A673 (cell line): ENCODE measurements around the gene UCK2. TPM values are rescaled to one million over a fixed set of nuclear protein-coding genes. Genes with fewer than 3 reads are reported as not detected.

Experiments used
- BruUV-seq: library from RNA; stranded (reverse); fragments of 400-500 nt; replicated peaks from 2 replicates; lab custom pipeline; 2021; lab: Mats Ljungman, UMichigan
- CTCF ChIA-PET: fragments of 300-600 bp; sonication (Branson Sonifier 250); formaldehyde crosslinking; loops from one replicate; lab custom pipeline; 2022; ENCODE audit warnings: antibody characterized with exemption; lab: Charles Lee
- POLR2A ChIA-PET: fragments of 300-600 bp; sonication (Branson Sonifier 250); formaldehyde crosslinking; loops from one replicate; lab custom pipeline; 2022; ENCODE audit warnings: antibody characterized with exemption; ENCODE audit not compliant: low non-redundant PET; lab: Charles Lee
- DNase-seq: peaks from one replicate; pipeline ENCODE4 v3.0.0-alpha.2; 2015; ENCODE audit warnings: low spot score
- H3K27ac ChIP-seq: fragments of 200-600 bp; sonication (generic); 2 replicates; pipeline ENCODE4 v1.5.1; 2016; ENCODE audit warnings: mixed run types, low read depth, mild to moderate bottlenecking, mixed read lengths, antibody characterized with exemption, low read length; ENCODE audit not compliant: poor library complexity, severe bottlenecking
- H3K27me3 ChIP-seq: fragments of 200-600 bp; sonication (generic); replicated peaks from 2 replicates; pipeline ENCODE4 v1.6.1; 2017; ENCODE audit warnings: mixed run types, low read depth, mild to moderate bottlenecking, mixed read lengths, antibody characterized with exemption, low read length; ENCODE audit not compliant: insufficient read depth, poor library complexity
- H3K36me3 ChIP-seq: fragments of 200-600 bp; sonication (generic); 2 replicates; pipeline ENCODE4 v1.6.1; 2016; ENCODE audit warnings: mixed run types, mild to moderate bottlenecking, mixed read lengths, antibody characterized with exemption, low read length; ENCODE audit not compliant: insufficient read depth, poor library complexity, severe bottlenecking
- H3K4me1 ChIP-seq: fragments of 200-600 bp; sonication (generic); 2 replicates; pipeline ENCODE4 v1.6.1; 2017; ENCODE audit warnings: mixed run types, mild to moderate bottlenecking, mixed read lengths, antibody characterized with exemption, low read length; ENCODE audit not compliant: insufficient read depth, poor library complexity, severe bottlenecking
- H3K4me3 ChIP-seq: fragments of 200-600 bp; sonication (generic); 2 replicates; pipeline ENCODE4 v1.5.1; 2016; ENCODE audit warnings: low read depth, mixed run types, mild to moderate bottlenecking, mixed read lengths, low read length; ENCODE audit not compliant: poor library complexity, severe bottlenecking
- H3K9me3 ChIP-seq: fragments of 200-600 bp; sonication (generic); 2 replicates; pipeline ENCODE4 v1.6.1; 2016; ENCODE audit warnings: mixed run types, low read depth, mild to moderate bottlenecking, mixed read lengths, antibody characterized with exemption, low read length; ENCODE audit not compliant: poor library complexity, severe bottlenecking
- EZH2 ChIP-seq: fragments of 200-600 bp; sonication (generic); IDR thresholded peaks from 2 replicates; pipeline ENCODE4 v1.6.1; 2017; ENCODE audit warnings: borderline replicate concordance, low read depth, mild to moderate bottlenecking, mixed read lengths, antibody characterized with exemption, low read length; ENCODE audit not compliant: poor library complexity, severe bottlenecking
- intact Hi-C: fragments of 100-400 bp; cut with micrococcal nuclease; formaldehyde crosslinking; loops from one replicate; pipeline ENCODE4 v1.10.0; 2022; ENCODE audit not compliant: unreplicated experiment
- total RNA-seq: library from RNA; stranded (reverse); gene quantifications from 2 replicates; pipeline ENCODE4 v1.2.3, GENCODE V29; 2021
- TF ChIP-seq, protein P1 (sequence below): fragments of 300-800, 200-600 bp; sonication (generic); conservative IDR thresholded peaks from 2 replicates; pipeline ENCODE4 v1.5.1; 2017; ENCODE audit warnings: low read depth, mild to moderate bottlenecking, antibody characterized with exemption, low read length, moderate library complexity, mixed read lengths

The UCK2 gene
- total RNA-seq, 1 experiment from 2014 or later, result 78.7 TPM

DNA sequence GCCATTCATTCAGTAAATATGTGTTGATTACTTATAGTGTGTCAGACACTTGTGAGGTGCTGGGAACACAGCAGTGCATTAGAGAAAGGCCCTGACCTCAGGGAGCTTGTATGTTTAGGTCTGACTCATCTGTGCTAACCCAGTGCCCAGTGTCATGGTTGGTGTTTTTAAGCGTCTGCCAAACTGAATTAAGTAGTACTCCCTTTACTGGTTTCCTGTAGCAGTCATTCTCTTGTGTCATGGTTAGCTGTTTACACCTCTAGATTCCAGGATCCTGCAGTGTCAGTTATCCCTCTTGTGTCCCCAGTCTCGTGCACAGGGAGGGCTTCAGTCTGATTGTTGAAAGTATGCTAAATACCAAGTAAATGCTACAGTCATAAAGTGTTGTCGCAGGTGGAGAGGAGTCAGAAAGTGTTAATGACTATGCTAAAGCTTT is 14.2 kb downstream of the UCK2 start:
- intact Hi-C loops, result no loop called here
- Histone ChIP-seq H3K9me3 (no peaks in the 10 kb centered on the region), H3K4me3 (no peak overlapping the region), H3K27me3 (no peaks in the 10 kb centered on the region), H3K27ac (no peak overlapping the region), H3K4me1 (peaks cover 21% of the 10 kb centered on the region), H3K36me3 (no peaks in the 10 kb centered on the region)
- CTCF ChIA-PET, result interaction anchor here (0.5 kb wide), 1 partner anchor 504 kb away, joined by 3 read pairs; no protein-coding TSS in a partner anchor
- DNase-seq, result peak; percentile 23
- POLR2A ChIA-PET, result interaction anchor here (0.6 kb wide), 1 partner anchor 1902 kb away, joined by 3 read pairs; no protein-coding TSS in a partner anchor
- no TSS peak for BruUV-seq
- TF ChIP-seq, protein P1, sequence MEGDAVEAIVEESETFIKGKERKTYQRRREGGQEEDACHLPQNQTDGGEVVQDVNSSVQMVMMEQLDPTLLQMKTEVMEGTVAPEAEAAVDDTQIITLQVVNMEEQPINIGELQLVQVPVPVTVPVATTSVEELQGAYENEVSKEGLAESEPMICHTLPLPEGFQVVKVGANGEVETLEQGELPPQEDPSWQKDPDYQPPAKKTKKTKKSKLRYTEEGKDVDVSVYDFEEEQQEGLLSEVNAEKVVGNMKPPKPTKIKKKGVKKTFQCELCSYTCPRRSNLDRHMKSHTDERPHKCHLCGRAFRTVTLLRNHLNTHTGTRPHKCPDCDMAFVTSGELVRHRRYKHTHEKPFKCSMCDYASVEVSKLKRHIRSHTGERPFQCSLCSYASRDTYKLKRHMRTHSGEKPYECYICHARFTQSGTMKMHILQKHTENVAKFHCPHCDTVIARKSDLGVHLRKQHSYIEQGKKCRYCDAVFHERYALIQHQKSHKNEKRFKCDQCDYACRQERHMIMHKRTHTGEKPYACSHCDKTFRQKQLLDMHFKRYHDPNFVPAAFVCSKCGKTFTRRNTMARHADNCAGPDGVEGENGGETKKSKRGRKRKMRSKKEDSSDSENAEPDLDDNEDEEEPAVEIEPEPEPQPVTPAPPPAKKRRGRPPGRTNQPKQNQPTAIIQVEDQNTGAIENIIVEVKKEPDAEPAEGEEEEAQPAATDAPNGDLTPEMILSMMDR, result no peak
- no peak for TF ChIP-seq EZH2

DNA sequence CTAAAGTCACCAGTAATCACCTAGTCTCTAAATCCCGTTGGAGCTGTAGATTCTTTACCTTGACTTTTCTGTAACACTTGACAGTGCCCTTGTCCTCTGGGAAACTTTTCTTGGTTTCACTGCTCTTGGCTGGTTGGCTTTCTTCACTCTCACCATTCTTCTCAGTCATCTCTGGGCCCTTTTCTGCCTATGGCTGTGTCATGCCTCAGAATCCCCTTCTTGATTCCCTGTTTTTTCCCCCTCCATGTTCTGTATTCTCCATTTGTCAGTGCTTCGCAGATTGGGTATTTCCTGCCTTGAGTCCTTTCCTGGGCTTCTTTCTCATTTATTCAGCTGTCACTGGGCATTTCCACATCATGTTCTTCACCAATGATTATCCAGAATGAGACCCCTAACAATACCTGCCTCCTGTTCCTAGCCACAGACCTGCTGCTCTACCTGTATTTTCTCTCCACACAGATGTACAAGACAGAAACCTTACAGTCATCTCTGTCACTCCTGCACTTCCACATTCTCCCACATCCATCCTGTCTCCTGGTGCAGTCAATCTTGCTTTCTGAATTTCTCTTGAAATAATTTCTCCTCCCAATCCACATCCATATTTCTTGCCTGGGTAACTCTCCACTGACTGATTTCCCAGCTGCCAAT is 14.7 kb downstream of the UCK2 start:
- no peak for DNase-seq
- Histone ChIP-seq H3K4me3 (no peak overlapping the region), H3K27ac (peak overlapping the region; percentile 6), H3K27me3 (no peaks in the 10 kb centered on the region), H3K36me3 (no peaks in the 10 kb centered on the region), H3K4me1 (peaks cover 21% of the 10 kb centered on the region), H3K9me3 (no peaks in the 10 kb centered on the region)
- intact Hi-C loops, result no loop called here
- no peak for TF ChIP-seq EZH2
- TF ChIP-seq, protein P1, result no peak
- CTCF ChIA-PET, result interaction anchor here (0.5 kb wide), 1 partner anchor 504 kb away, joined by 3 read pairs; no protein-coding TSS in a partner anchor
- BruUV-seq, result no TSS peak
- POLR2A ChIA-PET, result interaction anchor here (0.6 kb wide), 1 partner anchor 1903 kb away, joined by 3 read pairs; no protein-coding TSS in a partner anchor

DNA sequence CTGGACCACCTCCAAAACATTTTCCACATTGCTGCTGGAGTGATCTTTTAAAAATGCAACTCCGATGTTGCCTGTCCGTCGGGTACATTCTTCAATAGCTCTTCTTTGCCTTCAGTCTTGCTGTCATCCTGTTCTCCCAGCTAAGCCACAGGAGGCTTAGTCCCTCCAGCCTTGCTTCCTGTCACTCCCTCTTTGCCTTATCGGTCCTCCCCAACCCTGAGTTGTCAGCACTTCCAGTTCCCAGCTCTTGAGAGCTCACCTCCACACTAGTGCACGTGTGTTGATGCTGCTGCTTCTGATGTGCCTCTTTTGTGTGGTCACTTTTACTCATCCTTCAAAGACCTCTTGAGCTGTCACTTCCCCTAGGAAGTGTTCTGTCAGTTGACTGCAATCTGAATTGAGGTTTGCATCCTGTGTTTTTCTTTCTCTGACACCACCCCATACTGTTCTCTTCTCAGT is 15.3 kb downstream of the UCK2 start:
- intact Hi-C loops, result no loop called here
- Histone ChIP-seq H3K4me3 (no peak overlapping the region), H3K4me1 (peaks cover 21% of the 10 kb centered on the region), H3K27ac (peak overlapping the region; percentile 6), H3K27me3 (no peaks in the 10 kb centered on the region), H3K9me3 (no peaks in the 10 kb centered on the region), H3K36me3 (no peaks in the 10 kb centered on the region)
- ChIA-PET CTCF (no interaction called here), POLR2A (no interaction called here)
- no peak for TF ChIP-seq EZH2
- TF ChIP-seq, protein P1, result no peak
- DNase-seq, result peak; percentile 48
- no TSS peak for BruUV-seq
